Neural progenitor cell (in vitro differentiated cells): ENCODE measurements around the gene C6orf136.

ENCODE experiments used
- EZH2 ChIP-seq: fragments of 200-600 bp; sonication (generic); IDR thresholded peaks from 2 replicates; pipeline ENCODE4 v1.6.1; 2017; ENCODE audit warnings: antibody characterized with exemption, mild to moderate bottlenecking, moderate library complexity
- TF ChIP-seq, protein P1 (sequence below): fragments of 200-600 bp; sonication (generic); IDR thresholded peaks from 2 replicates; pipeline ENCODE4 v1.5.1; 2017; ENCODE audit warnings: antibody characterized with exemption, mild to moderate bottlenecking

GRCh38 chr6:30635834-30636233 lies 11.1 kb upstream of the C6orf136 start:
- TF ChIP-seq, protein P1, sequence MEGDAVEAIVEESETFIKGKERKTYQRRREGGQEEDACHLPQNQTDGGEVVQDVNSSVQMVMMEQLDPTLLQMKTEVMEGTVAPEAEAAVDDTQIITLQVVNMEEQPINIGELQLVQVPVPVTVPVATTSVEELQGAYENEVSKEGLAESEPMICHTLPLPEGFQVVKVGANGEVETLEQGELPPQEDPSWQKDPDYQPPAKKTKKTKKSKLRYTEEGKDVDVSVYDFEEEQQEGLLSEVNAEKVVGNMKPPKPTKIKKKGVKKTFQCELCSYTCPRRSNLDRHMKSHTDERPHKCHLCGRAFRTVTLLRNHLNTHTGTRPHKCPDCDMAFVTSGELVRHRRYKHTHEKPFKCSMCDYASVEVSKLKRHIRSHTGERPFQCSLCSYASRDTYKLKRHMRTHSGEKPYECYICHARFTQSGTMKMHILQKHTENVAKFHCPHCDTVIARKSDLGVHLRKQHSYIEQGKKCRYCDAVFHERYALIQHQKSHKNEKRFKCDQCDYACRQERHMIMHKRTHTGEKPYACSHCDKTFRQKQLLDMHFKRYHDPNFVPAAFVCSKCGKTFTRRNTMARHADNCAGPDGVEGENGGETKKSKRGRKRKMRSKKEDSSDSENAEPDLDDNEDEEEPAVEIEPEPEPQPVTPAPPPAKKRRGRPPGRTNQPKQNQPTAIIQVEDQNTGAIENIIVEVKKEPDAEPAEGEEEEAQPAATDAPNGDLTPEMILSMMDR: no peak
- TF ChIP-seq EZH2: no peak
